ENCODE data around the gene PRTN3. TPM values are rescaled to one million over a fixed set of nuclear protein-coding genes. Genes with fewer than 3 reads are reported as not detected.
A peak's percentile ranks its signal among the peaks of the same experiment; 100 is the strongest.

PRTN3 gene
- total RNA-seq, 6 experiments from 2014 or later, result 2.3 to 2.9 TPM; not detected in 4

GRCh38 chr19:858868-859843, 18.4 kb downstream of the PRTN3 start, which contains the start of gene CFD:
Gene CFD, plus strand, starts transcription at chr19:859664. Its CDS starts 26 bp downstream, at chr19:859690.
- Histone ChIP-seq H3K27me3 (no peaks in the 10 kb centered on the region), H3K9me3 (no peaks in the 10 kb centered on the region), H3K4me1 (no peaks in the 10 kb centered on the region), H3K36me3 (no peaks in the 10 kb centered on the region), H3K27ac (no peak within 1 kb of the TSS), H3K4me3 (peak within 1 kb of the TSS in 1 of 3 donors; percentile 24)
- peak; percentile 57 for TF ChIP-seq POLR2A (IDR thresholded peaks at IDR 0.05)
- TF ChIP-seq, protein P1, sequence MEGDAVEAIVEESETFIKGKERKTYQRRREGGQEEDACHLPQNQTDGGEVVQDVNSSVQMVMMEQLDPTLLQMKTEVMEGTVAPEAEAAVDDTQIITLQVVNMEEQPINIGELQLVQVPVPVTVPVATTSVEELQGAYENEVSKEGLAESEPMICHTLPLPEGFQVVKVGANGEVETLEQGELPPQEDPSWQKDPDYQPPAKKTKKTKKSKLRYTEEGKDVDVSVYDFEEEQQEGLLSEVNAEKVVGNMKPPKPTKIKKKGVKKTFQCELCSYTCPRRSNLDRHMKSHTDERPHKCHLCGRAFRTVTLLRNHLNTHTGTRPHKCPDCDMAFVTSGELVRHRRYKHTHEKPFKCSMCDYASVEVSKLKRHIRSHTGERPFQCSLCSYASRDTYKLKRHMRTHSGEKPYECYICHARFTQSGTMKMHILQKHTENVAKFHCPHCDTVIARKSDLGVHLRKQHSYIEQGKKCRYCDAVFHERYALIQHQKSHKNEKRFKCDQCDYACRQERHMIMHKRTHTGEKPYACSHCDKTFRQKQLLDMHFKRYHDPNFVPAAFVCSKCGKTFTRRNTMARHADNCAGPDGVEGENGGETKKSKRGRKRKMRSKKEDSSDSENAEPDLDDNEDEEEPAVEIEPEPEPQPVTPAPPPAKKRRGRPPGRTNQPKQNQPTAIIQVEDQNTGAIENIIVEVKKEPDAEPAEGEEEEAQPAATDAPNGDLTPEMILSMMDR (IDR thresholded peaks at IDR 0.05), result no peak
- intact Hi-C loops (cut with DNase I), result loop anchor here (10.0 kb wide), 2 partner anchors 116 to 136 kb away; no protein-coding TSS in a partner anchor
- 10% methylated on average over 2 of the region's 24 CpGs for WGBS (ENCODE audit: insufficient coverage, low coverage, low lambda C conversion rate, missing lambda C conversion rate)
- peak in 1 of 3 donors; percentile 58 for DNase-seq
- ATAC-seq, result peak; percentile 21 to 54 (median 32)

DNA sequence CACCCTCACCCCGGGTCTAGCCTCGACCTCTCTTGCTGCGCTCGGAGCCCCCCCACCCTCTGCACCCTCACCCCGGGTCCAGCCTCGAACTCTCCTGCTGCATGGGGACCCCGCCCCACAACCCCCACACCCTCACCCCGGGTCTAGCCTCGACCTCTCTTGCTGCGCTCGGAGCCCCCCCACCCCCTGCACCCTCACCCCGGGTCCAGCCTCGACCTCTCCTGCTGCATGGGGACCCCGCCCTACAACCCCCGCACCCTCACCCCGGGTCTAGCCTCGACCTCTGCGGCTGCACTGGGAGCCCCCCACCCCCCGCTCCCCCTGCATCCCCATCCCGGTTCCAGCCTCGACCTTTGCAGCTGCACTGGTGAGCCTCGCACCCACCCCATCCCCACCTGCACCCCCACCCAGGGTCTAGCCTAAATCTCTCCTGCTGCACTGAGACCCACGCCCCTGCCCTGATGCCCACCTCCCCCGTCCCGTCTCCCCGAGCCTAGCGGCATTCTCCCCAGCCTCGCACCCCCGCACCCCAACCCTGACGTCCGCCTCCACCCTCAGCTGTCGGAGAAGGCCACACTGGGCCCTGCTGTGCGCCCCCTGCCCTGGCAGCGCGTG, 20.4 kb downstream of the PRTN3 start:
- DNase-seq (peak in 1 of 3 donors; percentile 46), ATAC-seq (no peak)
- intact Hi-C loops (cut with DNase I), result loop anchor here (5.0 to 10.0 kb wide), 2 partner anchors 56 to 96 kb away; partner anchors contain the start of gene KISS1R (in 1 of the 2)
- no peaks in the 10 kb centered on the region for H3K36me3 ChIP-seq
- H3K4me1 ChIP-seq, result no peaks in the 10 kb centered on the region
- H3K9me3 ChIP-seq, result no peaks in the 10 kb centered on the region
- WGBS (ENCODE audit: insufficient coverage, low coverage, low lambda C conversion rate, missing lambda C conversion rate), result 63% methylated on average over 15 of the region's 35 CpGs
- TF ChIP-seq, protein P1 (IDR thresholded peaks at IDR 0.05), result no peak
- TF ChIP-seq POLR2A (IDR thresholded peaks at IDR 0.05), result no peak
- no peaks in the 10 kb centered on the region for H3K27me3 ChIP-seq
- H3K4me3 ChIP-seq, result no peak overlapping the region
- H3K27ac ChIP-seq, result no peak overlapping the region

GRCh38 chr19:861756-862580, 21.2 kb downstream of the PRTN3 start:
- DNase-seq, result peak in 1 of 3 donors; percentile 69
- Histone ChIP-seq H3K36me3 (no peaks in the 10 kb centered on the region), H3K4me3 (no peak overlapping the region), H3K4me1 (no peaks in the 10 kb centered on the region), H3K27me3 (no peaks in the 10 kb centered on the region), H3K9me3 (no peaks in the 10 kb centered on the region), H3K27ac (no peak overlapping the region)
- TF ChIP-seq POLR2A (IDR thresholded peaks at IDR 0.05), result no peak
- TF ChIP-seq, protein P1 (IDR thresholded peaks at IDR 0.05), result no peak
- ATAC-seq, result peak; percentile 21 to 45 (median 35)
- WGBS (ENCODE audit: insufficient coverage, low coverage, low lambda C conversion rate, missing lambda C conversion rate), result 20% methylated on average over 36 of the region's 60 CpGs
- intact Hi-C loops (cut with DNase I), result loop anchor here (5.0 to 10.0 kb wide), 2 partner anchors 55 to 97 kb away; partner anchors contain the start of gene KISS1R (in 1 of the 2)
